DOHH2 (cell line): ENCODE data around the gene EIF4A3.

ENCODE experiments used
- CTCF ChIP-seq: fragments of 200-600 bp; sonication (generic); IDR thresholded peaks from one replicate; pipeline ENCODE4 v1.5.1; 2014; ENCODE audit warnings: antibody characterized with exemption, mild to moderate bottlenecking, low read depth, low read length; ENCODE audit not compliant: poor library complexity, severe bottlenecking
- EZH2phosphoT487 ChIP-seq: fragments of 200-600 bp; sonication (generic); IDR thresholded peaks from 2 replicates; pipeline ENCODE4 v1.6.1; 2017; ENCODE audit warnings: borderline replicate concordance, mild to moderate bottlenecking, antibody characterized with exemption, low read length, moderate library complexity, mixed read lengths

GRCh38 chr17:80097844-80098691, 48.9 kb downstream of the EIF4A3 start:
- TF ChIP-seq CTCF (no peak), EZH2phosphoT487 (no peak)
